NOMO-1 treated with dmso at 0.1 percent for 144 hours (cell line): ENCODE measurements around the gene METTL25B.
"Not testable (repeated sequence)": the region's sequence is repeated elsewhere in the genome, so short reads cannot be mapped to it uniquely, and the experiment has no call there.

Experiments
- DNase-seq: peaks from one replicate; lab custom pipeline; 2025; ENCODE audit not compliant: unreplicated experiment; lab: John Stamatoyannopoulos, UW

METTL25B gene

DNA sequence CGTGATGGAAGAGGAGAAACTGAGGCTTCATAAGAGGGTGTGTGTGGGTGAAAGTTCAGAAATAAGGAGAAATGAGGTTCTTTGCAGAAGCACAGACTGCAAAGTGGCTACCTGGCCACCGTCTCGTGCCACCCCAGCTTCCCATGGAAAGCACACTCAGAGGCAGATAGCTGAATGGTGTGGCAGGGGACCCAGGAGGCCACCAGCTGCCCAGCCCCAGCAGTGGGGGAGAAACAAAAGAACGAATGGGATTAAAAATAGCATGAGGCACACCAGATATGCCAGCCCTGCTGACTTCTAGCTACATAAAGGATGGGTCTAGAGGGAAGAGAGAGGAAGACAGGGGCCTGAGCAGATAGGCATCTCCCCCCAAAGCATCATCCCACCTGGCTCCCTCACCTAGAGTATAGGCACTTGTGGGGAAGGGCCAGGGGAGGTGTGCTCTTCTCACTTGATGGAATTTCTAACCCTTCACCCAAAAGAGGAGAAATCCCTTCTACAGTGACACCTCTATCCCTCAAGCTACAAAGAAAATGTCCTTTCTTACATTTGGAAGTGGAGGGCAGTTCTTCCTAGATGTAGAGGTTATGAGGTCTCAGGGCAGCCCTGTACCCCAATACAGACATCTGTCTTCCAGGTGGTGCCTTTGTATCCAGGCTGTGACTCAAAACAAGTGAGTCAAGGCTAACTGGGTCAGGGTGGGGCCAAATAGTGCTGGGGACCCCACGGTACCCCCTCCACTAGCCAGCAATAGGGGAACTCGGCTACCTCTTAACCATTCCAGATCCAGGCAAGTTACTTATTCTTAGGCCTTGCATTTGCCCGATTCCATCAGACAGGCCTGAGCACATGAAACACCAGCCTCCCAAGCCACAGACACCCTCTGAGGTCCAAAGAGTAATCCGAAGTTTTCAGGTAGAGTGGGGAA lies 19.7 kb downstream of the METTL25B start:
- DNase-seq: no peak

DNA sequence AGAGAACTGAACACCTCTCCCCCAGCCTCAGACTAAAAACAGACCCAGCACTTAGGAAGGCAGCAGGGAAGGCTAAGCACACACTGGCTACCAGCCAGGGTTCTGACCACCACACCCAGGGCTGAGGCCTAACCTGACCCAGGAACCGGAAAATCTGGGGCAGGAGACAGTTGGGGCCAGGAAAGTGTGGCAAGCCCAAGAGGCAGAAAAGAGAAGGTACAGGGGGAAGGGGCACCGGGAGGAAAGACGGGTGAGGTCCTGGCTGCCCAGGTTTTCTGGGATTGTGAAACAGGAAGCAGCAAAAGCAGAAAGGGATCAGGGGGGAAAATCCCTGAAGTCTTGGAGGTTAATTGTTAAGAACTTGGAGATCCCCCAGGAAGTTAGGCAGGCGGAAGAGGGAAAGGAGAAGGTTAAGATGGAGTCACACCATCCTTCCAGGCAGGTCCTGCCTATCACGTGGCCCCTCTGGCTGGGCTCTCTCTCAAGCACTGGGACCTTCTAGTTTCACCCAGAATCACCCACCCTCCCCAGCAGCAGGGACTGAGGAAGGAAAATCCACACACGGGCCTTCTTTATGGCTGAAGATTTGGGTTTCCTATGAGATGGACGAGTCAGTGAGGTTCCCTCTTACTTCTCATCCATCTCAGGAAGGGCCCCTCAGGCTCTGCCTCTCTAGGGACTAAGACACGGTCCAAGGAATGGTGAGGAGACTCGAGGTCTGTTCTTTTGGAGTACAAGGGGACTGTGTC lies 20.6 kb downstream of the METTL25B start:
- DNase-seq: peak; percentile 41

DNA sequence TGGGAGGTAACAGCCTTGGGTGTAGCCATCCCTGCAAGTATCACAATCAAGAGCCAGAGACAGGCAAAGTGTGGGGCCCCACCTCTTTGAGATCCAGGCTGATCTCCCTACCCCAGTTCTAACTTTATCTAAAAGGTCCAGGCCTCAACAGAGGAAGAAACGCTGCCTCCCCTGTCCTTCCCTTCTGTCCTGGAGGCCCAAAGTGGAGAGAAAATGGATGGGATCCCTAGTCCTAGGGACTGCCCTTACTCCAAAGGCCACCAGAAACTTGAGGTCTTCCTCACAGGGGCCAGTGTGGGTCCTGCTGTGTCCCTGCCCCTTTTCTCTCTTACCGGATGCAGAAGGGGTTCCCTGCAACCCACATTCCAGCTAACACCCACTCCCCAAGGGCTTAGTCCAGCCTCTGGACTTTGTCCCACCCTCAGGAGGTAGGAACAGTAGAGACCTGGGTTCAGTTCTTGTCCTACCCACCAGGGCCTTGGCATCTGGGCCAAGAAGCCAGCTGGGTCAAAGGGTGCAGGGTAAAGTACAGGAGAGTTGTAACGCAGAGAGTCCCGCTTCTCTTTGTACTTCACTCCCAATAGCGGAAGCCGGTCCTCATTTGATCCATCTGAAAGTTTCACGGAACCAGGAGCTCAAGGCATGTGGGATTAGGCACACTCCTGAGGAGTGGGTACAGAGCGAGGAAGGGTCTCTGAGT lies 21.3 kb downstream of the METTL25B start:
- no peak for DNase-seq

DNA sequence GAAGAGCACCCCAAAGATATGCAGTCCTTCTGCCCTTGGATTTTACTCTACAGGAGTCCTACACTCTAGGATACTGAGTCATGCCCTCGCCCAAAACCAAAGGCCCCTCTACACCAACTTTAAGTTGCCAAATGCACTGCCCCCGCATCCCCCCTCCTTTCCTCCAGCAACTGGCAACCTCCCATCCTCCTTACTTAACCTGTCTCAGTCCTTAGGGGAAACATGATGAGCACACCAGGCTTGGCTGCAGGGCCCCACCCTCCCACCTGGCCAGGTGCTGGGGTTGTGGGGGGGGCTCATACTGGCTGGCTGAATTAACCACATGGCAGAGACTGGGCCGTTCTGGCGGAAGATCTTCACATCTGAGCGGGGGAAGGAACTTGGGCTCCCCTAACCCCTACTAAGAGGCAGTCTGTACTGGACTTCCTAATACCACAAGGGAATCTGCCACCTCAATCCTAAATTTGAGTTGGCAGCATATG lies 22.0 kb downstream of the METTL25B start:
- DNase-seq: no peak

DNA sequence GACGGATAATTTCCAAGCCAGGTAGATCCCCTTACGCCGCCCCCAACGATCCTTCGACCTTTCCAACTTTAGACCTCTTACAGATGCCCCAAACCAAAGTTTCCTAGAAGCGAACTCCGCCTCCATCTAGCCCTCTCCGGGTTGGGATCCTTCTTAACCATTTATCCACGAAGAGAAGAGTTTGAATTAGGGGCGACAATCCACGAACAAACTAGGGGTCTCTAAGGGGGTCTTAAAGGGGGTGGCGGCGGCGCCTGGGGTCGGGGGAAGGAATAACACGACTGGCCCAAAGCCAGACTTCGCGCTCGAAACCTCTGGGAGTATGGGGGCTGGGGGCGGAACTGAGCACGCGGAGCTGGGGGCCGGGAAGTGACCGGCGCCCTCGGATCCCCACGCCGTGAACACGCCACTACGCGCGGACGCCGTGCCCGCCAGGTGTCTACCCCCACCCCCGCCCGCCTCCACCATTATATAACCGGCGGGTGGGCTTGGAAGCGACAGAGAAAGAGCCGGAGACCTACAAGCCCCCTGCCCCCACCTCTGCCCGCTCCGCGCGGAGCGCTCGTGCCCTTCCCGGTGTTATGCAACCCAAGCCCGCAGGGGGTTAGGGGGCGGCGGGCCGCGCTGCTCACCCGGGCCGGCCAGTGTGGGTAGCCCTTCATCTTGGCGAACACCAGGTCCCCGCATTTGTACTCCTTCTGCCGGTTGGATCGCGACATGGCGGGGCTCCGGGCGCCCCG lies 22.6 kb downstream of the METTL25B start:
- no peak for DNase-seq

DNA sequence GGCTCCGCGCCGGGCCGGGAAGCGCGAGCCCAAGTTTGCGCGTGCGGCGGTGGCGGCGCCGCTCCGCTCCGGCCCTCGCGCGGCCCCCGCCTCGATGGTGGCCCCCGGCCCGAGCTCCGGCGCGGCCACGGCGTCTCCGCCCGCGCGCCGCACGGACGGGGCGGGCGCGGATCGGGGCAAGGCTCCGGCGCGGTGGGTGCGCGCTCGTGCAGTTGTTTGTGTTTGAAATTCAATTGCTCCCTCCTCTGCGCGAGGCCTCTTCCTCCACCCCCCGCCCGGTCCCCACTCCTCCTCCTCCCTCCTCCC lies 23.1 kb downstream of the METTL25B start, which contains the start of gene HDGF:
TSS of gene HDGF (minus strand) at position 225 of the 306 bp plus-strand sequence. CDS start 246 bp downstream, outside the sequence.
- no peak for DNase-seq

DNA sequence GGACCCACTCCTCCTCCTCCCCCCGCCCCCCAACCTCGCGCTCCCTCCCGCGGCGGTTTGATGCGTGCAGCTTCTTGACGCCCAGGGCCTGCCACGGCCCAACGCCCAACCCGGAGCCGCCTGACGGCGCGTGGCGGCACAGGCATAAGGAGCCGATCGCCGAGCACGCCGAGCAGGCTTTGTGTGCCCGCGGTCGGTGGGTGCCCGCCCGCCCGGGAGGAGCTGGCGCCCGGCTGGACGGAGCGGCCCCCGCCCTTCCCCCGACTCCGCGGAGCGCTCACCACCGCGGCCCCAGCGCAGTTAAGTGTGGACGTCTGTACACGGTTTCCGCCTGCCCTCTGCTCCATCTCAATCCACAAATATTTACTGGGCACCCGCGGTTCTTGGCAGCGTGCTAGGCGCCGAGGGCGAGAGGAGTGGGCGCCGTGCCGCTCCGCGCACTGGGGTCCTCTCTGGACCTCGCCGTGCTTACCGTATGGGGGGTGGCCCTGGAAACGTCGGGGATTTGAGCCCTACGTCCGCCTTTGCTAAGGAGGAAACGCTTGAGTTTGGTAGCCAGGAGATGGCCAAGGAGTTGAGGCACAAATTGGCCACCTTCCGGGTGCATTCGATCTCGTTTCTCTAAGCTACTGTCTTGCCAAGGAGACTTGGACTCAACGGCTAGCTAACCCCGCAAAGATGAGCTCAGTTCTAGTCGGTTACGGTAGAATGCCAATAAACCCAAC lies 23.6 kb downstream of the METTL25B start:
- peak; percentile 90 for DNase-seq

DNA sequence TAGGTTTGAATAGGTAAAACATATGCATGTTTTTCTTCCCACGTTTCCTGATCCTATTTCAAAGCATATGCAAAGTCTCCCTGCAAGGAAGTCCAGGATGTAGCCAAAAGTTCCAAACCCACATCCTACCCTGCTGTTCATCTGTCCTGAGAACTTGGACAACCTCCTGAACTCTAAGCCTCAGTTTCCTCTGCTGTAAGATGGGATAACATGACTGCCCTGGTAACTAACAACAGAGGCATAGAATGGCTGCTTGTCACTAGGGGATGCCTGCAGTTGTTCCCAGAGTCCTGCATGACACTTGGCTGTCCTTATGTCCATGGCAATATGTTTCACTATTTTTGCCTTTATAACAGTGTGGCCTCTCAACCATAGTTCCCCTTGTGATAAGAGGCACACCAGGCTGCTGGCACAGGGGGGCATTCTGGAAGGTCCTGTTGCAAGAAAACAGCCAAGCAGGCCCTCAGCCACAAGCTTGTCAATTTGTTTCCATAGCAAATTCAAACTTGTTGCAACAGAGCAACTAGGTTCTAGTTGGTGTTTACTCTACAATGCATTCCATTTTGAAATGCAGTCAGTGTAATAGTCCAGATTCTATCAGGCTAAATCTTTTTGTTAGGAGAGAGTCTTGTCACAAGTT lies 24.7 kb downstream of the METTL25B start:
- DNase-seq: no peak

DNA sequence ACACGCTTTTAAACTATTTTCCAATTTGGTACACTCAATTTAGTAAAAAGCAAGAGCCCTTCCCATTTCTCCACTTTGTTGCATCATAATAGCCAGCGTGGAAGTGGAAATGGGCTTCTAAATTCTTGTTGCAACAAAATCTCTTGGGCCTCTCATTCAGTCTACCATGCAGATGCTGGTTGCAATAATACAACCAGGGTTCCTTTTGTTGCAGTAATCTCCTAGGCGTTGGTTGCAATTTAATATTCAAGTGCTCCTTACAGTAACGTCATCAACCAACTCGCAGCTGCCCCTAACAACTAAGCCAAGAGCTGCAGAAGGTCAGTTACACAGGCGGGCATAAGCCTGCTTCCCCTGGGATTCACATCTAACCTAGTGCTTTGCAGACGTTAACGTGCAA lies 25.9 kb downstream of the METTL25B start:
- DNase-seq: no peak

DNA sequence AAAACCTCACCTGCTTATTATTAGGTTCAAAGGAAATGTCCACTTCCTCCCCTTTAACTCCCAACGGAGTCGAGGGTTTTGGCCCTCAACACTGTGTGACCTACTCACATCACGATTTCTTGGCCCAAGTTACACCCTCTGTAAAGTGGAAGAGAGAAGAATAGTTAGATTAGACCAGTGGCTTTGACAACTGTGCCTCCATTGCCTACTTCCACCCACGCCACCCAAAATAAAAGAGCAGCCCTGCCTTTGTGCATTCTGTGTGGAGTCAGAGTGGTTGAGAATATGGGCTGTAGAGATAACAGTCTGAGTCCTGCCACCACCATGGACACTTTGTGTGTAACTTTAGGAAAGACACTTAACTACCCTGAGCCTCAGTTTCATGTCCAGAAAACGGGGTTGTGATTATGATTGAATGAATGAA lies 27.3 kb downstream of the METTL25B start:
- no peak for DNase-seq

DNA sequence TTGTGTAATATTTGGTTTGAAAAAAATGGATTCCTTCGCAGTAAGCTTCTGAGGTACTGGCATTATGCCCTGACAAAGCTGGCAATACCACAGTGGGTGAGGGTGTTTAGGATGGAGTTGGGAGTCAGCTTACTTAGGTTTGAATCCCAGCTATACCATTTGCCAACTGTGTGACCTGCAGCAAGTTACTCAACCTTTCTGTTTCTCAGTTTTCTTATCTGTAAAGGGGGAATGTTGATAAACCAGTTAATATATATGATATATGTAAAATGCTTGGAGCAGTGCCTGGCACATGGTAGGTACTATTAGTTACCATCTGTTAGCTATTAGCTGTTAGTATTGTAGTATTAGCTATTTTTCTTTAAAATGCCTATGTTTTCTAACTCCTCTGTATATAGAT lies 28.1 kb downstream of the METTL25B start:
- no peak for DNase-seq

DNA sequence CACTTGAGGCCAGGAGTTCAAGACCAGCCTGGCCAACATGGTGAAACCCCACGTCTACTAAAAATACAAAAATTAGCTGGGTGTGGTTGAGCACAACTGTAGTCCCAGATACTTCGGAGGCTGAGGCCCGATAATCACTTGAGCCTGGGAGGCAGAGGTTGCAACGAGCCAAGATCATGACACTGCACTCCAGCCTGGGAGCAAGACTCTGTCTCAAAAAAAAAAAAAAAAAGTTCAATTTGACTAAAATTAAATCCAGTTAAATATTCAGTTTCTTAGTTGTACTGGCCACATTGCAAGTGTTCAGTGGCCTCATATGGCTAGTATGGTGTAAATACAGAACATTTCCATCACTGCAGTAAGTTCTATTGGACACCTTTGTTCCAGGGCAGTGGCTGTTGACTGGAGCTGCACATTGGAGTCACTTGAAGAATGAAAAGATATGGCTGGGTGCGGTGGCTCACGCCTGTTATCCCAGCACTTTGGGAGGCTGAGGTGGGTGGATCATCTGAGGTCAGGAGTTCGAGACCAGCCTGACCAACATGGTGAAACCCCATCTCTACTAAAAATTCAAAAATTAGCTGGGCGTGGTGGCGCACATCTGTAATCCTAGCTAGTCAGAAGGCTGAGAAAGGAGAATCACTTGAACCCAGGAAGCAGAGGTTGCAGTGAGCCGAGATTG lies 29.4 kb downstream of the METTL25B start:
- not testable (repeated sequence) for DNase-seq

DNA sequence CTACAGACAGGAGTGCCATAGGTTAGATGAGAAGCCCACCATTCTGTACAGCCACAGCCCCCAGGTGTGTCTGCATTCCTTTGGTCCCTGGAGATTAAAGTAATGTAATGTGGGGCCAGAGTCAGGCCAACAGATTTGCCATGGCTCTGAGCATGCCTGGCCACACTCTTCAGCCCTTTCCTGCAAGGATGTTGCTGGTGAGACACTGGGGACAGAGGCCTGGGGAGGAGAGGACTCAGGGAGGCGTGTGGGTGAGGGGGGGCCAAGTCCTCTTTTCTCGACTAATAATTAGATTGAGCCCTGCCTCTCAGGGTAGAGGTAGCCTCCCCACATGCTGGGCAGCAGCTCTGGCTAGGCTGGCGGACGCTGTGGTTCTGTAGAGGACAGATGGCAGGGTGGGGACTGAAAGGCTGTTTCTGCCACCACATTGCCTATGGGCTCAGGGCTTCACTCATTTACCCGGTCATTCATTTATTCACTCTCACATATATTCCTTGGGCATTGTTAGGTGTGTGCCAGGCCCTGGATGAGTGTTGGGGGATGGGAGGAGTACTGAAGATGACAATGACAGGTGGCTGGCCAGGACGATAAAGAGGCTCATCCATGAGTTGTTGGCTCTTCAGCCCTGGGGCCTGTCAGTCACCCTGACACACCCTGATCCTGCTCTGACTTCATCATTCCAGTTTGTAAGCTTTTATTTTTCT lies 32.0 kb downstream of the METTL25B start:
- no peak for DNase-seq

DNA sequence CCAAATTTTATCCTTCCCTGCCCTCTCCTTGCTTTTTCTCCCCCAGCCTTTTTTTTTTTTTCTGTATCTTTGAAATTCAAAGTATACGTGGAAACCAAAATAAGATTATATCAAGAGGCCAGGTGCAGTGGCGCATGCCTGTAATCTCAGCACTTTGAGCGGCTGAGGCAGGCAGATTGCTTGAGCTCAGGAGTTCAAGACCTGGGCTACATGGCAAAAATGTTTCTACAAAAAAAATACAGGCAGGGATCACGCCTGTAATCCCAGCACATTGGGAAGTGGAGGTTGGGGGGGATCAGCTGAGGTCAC lies 32.5 kb downstream of the METTL25B start:
- DNase-seq: no peak

DNA sequence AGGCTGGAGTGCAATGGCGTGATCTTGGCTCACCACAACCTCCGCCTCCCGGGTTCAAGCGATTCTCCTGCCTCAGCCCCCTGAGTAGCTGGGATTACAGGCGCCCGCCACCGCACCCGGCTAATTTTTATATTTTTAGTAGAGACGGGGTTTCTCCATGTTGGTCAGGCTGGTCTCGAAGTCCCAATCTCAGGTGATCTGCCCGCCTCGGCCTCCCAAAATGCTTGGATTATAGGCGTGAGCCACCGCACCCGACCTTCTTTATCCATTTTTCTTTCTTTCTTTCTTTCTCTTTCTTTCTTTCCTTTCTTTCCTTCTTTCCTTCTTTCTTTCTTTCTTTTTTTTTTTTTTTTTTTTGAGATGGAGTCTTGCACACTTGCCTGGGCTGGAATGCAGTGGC lies 36.9 kb downstream of the METTL25B start:
- DNase-seq: not testable (repeated sequence)

DNA sequence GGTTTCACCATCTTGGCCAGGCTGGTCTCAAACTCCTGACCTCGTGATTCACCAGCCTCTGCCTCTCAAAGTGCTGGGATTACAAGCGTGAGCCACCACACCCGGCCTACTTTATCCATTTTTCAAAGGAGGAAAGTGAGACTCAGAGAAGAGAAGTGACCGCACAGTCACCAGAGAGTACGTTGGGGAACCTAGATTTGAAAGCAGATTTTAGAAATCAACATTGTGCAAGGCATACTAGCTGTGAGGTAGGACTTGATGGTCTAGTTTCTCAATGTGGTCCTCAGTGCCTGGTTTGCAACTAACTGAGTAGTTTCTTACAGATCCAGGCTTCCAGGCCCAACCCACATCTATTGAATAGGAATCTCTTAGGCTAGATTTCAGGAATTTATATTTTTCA lies 37.4 kb downstream of the METTL25B start:
- peak; percentile 61 for DNase-seq

DNA sequence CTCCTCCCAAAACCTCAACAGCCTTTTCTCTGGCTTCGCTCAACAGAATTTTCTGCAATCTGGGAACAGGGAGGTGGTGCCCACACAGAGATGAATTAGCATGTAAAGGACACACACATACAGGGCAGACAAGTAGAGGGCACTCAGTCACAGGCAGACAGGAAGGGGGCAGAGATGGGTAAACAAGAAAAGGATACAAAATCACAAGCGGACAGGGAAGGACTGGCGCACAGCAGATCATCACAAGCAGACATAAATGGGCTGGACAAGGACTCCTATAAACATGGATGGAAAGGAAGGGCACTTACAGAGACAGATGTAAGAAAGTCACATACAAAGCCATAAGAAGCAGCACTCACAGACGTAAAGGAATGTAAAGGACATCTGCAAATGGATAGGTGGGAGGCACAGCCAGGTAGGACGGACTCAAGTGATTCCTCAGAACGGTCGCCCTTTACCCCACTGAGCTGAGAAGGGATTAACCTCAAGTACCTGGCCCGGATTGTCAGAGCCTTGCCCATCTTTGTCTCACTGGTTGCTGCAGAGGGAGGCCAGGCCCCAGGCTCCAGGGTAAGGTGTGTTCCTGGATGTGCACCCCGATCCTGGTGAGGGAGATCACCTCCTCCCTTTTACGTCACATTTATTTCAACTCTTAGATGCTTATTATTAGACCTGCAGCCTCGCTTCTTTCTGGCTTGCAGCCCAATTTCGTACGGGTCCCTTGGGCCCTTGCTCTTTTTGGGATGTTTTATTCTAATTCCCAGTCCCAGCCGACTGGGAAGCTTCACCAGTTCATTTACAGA lies 38.2 kb downstream of the METTL25B start:
- DNase-seq: no peak
